Neural progenitor cell (in vitro differentiated cells): ENCODE results near the gene GLCE. TPM values are rescaled to one million over a fixed set of nuclear protein-coding genes. Genes with fewer than 3 reads are reported as not detected.

Experiments used
- DNase-seq: peaks from one replicate; pipeline ENCODE4 v3.0.0-alpha.2; 2016; ENCODE audit warnings: low spot score
- H2AFZ ChIP-seq: fragments of 200-600 bp; sonication (generic); replicated peaks from 2 replicates; pipeline ENCODE4 v1.6.1; 2016; ENCODE audit warnings: antibody characterized with exemption
- H3F3A ChIP-seq: fragments of 200-600 bp; sonication (generic); 2 replicates; pipeline ENCODE4 v1.6.1; 2016; ENCODE audit warnings: antibody characterized with exemption, low read depth
- H3K27ac ChIP-seq: fragments of 200-600 bp; sonication (generic); 2 replicates; pipeline ENCODE4 v1.5.1; 2016; ENCODE audit warnings: mild to moderate bottlenecking
- H3K27me3 ChIP-seq: fragments of 200-600 bp; sonication (generic); 2 replicates; pipeline ENCODE4 v1.6.1; 2016; ENCODE audit warnings: mild to moderate bottlenecking, moderate library complexity
- H3K36me3 ChIP-seq: fragments of 200-600 bp; sonication (generic); 2 replicates; pipeline ENCODE4 v1.5.1; 2016
- H3K4me1 ChIP-seq: fragments of 200-600 bp; sonication (generic); 2 replicates; pipeline ENCODE4 v1.6.1; 2016; ENCODE audit warnings: mixed run types
- H3K4me2 ChIP-seq: fragments of 200-600 bp; sonication (generic); 2 replicates; pipeline ENCODE4 v1.6.1; 2016
- H3K4me3 ChIP-seq: fragments of 200-600 bp; sonication (generic); 2 replicates; pipeline ENCODE4 v1.5.1; 2016
- H3K79me2 ChIP-seq: fragments of 200-600 bp; sonication (generic); 2 replicates; pipeline ENCODE4 v1.6.1; 2016; ENCODE audit warnings: low read depth
- H3K9ac ChIP-seq: fragments of 200-600 bp; sonication (generic); 2 replicates; pipeline ENCODE4 v1.6.1; 2016
- H3K9me3 ChIP-seq: fragments of 200-600 bp; sonication (generic); 2 replicates; pipeline ENCODE4 v1.5.1; 2016; ENCODE audit warnings: low read depth
- H4K20me1 ChIP-seq: fragments of 200-600 bp; sonication (generic); 2 replicates; pipeline ENCODE4 v1.6.1; 2016; ENCODE audit warnings: low read depth
- H3K27ac Mint-ChIP-seq: 3 replicates; pipeline ENCODE4 v1.8.0; 2021; ENCODE audit warnings: mixed read lengths
- H3K27me3 Mint-ChIP-seq: 2 replicates; pipeline ENCODE4 v1.8.0; 2022; ENCODE audit warnings: low read depth, mild to moderate bottlenecking, inconsistent platforms, moderate library complexity, mixed read lengths; ENCODE audit not compliant: insufficient read depth
- H3K36me3 Mint-ChIP-seq: 3 replicates; pipeline ENCODE4 v1.8.0; 2021; ENCODE audit warnings: mixed read lengths
- H3K4me1 Mint-ChIP-seq: 3 replicates; pipeline ENCODE4 v1.8.0; 2021; ENCODE audit warnings: mixed read lengths
- H3K4me3 Mint-ChIP-seq: 3 replicates; pipeline ENCODE4 v1.8.0; 2021; ENCODE audit warnings: mild to moderate bottlenecking, moderate library complexity, mixed read lengths
- H3K9me3 Mint-ChIP-seq: 3 replicates; pipeline ENCODE4 v1.8.0; 2020; ENCODE audit warnings: mixed read lengths
- EZH2 ChIP-seq: fragments of 200-600 bp; sonication (generic); IDR thresholded peaks from 2 replicates; pipeline ENCODE4 v1.6.1; 2017; ENCODE audit warnings: antibody characterized with exemption, mild to moderate bottlenecking, moderate library complexity
- EZH2phosphoT487 ChIP-seq: fragments of 200-600 bp; sonication (generic); IDR thresholded peaks from 2 replicates; pipeline ENCODE4 v1.6.1; 2017; ENCODE audit warnings: antibody characterized with exemption
- total RNA-seq: library from RNA; depleted of rRNA; stranded (reverse); fragments of >200 nt; gene quantifications from 2 replicates; pipeline ENCODE4 v1.2.3, GENCODE V29; 2015; ENCODE audit warnings: low replicate concordance
- TF ChIP-seq, protein P1 (sequence below): fragments of 200-600 bp; sonication (generic); IDR thresholded peaks from 2 replicates; pipeline ENCODE4 v1.5.1; 2017; ENCODE audit warnings: antibody characterized with exemption, mild to moderate bottlenecking

GLCE gene
- total RNA-seq, 1 donor from 2014 or later = 22.7 TPM

DNA sequence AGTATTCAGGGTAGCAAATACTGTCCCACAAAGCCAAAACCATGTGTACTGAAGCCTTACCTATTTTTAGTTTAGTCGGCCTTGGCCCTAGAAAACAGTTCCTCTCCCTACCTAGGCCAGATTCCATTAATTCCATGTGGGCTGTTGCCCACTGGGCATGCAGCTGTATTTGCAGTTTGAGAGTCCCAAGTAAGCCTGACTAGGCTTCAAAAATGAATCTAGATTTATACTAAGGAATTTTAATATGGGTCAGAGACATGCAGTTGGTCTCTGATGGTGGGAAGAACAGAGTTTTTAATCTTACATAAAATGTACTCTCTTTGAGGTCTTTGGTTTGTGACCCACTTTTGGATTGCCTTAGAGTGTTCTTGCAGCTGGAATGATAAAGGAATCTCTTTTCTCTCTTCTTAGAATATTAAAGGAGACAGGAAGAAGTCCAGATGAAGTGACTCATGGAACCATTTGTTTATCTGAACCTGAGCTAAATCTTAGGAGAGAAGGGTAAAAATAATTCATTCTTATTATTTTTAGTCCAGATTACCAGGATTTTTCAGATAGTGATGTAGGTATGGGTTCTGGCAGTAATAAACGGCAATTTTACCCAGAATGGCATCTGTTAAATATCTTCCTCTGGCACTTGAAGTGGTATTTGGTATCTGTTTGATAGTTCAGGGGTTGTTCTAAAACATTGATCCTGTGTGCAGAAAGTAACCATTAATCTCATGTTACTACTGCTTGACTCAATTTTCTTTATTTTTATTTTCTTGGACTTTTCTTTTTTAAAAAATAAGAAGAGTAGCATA, 33.8 kb downstream of the GLCE start:
- TF ChIP-seq EZH2 (no peak), EZH2phosphoT487 (no peak)
- TF ChIP-seq, protein P1, sequence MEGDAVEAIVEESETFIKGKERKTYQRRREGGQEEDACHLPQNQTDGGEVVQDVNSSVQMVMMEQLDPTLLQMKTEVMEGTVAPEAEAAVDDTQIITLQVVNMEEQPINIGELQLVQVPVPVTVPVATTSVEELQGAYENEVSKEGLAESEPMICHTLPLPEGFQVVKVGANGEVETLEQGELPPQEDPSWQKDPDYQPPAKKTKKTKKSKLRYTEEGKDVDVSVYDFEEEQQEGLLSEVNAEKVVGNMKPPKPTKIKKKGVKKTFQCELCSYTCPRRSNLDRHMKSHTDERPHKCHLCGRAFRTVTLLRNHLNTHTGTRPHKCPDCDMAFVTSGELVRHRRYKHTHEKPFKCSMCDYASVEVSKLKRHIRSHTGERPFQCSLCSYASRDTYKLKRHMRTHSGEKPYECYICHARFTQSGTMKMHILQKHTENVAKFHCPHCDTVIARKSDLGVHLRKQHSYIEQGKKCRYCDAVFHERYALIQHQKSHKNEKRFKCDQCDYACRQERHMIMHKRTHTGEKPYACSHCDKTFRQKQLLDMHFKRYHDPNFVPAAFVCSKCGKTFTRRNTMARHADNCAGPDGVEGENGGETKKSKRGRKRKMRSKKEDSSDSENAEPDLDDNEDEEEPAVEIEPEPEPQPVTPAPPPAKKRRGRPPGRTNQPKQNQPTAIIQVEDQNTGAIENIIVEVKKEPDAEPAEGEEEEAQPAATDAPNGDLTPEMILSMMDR = no peak
- Histone ChIP-seq H3K36me3 (no peaks in the 10 kb centered on the region), H3K4me1 (peaks cover 9% of the 10 kb centered on the region), H2AFZ (no peak overlapping the region), H3K27me3 (no peaks in the 10 kb centered on the region), H3K27ac (no peak overlapping the region), H3K4me3 (no peak overlapping the region), H3K9me3 (no peaks in the 10 kb centered on the region), H3K79me2 (no peaks in the 10 kb centered on the region), H3K9ac (no peak overlapping the region), H3K4me2 (no peak overlapping the region), H3F3A (no peaks in the 10 kb centered on the region), H4K20me1 (peaks cover 10% of the 10 kb centered on the region)
- H3K4me3 Mint-ChIP-seq = no peak overlapping the region
- peaks cover 6% of the 10 kb centered on the region for H3K36me3 Mint-ChIP-seq
- H3K27me3 Mint-ChIP-seq = no peaks in the 10 kb centered on the region
- H3K9me3 Mint-ChIP-seq = peaks cover 7% of the 10 kb centered on the region
- no peak for DNase-seq
- peaks cover 9% of the 10 kb centered on the region for H3K4me1 Mint-ChIP-seq
- no peak overlapping the region for H3K27ac Mint-ChIP-seq

DNA sequence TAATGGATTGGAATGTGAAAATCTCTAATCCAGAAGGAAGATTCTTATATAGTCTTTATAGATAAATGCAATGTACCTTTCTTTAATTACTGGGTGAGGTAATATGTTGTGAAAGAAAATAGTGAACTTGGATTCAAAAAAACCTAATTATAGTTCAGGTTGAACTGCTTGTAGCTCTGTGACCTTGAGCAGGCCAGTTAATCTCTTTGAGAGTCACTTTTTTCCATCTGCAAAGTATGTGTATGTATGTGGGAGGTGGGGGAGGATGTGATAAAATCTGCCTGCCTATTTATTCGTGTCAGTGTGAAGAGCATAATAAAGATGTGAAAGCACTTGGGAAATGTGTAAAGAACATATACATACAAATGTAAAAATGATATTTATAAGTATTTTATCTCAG, 34.4 kb downstream of the GLCE start:
- Histone ChIP-seq H3K9ac (no peak overlapping the region), H2AFZ (no peak overlapping the region), H3K4me2 (no peak overlapping the region), H3K27ac (no peak overlapping the region), H3K36me3 (no peaks in the 10 kb centered on the region), H3K79me2 (no peaks in the 10 kb centered on the region), H3K4me3 (no peak overlapping the region), H3K4me1 (peaks cover 9% of the 10 kb centered on the region), H3K27me3 (no peaks in the 10 kb centered on the region), H3F3A (no peaks in the 10 kb centered on the region), H3K9me3 (no peaks in the 10 kb centered on the region), H4K20me1 (peaks cover 10% of the 10 kb centered on the region)
- Mint-ChIP-seq H3K27ac (no peak overlapping the region), H3K9me3 (peaks cover 7% of the 10 kb centered on the region), H3K36me3 (peaks cover 6% of the 10 kb centered on the region), H3K4me3 (no peak overlapping the region), H3K4me1 (peaks cover 9% of the 10 kb centered on the region), H3K27me3 (no peaks in the 10 kb centered on the region)
- DNase-seq = no peak
- TF ChIP-seq EZH2phosphoT487 (no peak), EZH2 (no peak)
- TF ChIP-seq, protein P1 = no peak

DNA sequence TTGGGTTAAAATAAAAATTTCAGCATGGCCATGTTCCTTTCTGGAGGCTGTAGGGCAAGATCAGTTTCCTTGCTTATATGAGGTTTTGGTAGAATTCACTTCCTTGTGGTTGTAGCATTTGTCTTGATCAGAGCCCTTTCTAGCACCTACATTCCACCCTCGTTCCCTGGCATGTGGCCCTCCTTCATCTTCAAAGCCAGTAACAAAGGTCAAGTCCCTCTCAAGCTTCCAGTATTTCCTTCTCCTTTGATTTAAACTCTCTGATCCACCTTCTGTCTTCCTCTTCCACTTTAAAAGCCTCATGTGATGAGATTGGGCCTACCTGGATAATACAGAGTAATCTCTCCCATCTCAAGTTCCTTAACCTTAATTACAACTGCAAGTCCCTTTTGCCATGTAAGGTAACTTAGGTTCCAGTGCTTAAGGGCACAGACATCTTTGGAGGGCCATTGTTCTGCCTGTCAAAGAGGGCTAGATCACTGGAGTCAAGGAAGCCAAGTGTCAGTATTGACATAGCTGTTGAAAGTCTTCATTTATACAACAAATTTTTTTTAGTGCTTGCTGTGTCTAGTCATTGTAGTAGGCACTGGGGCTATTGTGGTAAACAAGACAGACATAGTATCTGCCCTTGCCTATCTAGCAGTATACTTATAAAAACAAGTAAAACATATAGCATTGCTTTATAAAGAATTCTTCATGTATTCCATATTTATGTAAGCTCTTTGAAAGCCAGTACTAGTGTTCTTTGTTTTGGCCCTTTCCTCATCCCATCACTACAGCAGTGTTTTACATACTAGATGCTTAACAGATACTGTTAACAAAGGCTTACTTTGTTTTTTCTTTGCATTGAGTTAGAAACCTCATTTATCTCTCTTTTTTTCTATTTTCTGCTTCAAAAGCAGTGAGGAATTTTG, 40.7 kb downstream of the GLCE start:
- Histone ChIP-seq H3K79me2 (no peaks in the 10 kb centered on the region), H3K4me3 (no peak overlapping the region), H3K27me3 (no peaks in the 10 kb centered on the region), H3K4me1 (no peaks in the 10 kb centered on the region), H3K27ac (no peak overlapping the region), H4K20me1 (no peaks in the 10 kb centered on the region), H3K36me3 (no peaks in the 10 kb centered on the region), H3F3A (no peaks in the 10 kb centered on the region), H3K9ac (no peak overlapping the region), H2AFZ (no peak overlapping the region), H3K9me3 (no peaks in the 10 kb centered on the region), H3K4me2 (no peak overlapping the region)
- no peak for DNase-seq
- Mint-ChIP-seq H3K9me3 (no peaks in the 10 kb centered on the region), H3K27me3 (no peaks in the 10 kb centered on the region), H3K36me3 (peaks cover 4% of the 10 kb centered on the region), H3K4me3 (no peak overlapping the region), H3K27ac (no peak overlapping the region), H3K4me1 (peaks cover 4% of the 10 kb centered on the region)
- no peak for TF ChIP-seq EZH2phosphoT487
- no peak for TF ChIP-seq EZH2
- TF ChIP-seq, protein P1 = no peak
